HuH-7 (cell line): ENCODE data around the gene ELMO1.
A peak's percentile ranks its signal among the peaks of the same experiment; 100 is the strongest.

Experiments used
- DNase-seq: peaks from one replicate; pipeline ENCODE4 v3.0.0; 2011; ENCODE audit warnings: low spot score

Gene ELMO1

GRCh38 chr7:37467002-37467401, 18.3 kb upstream of the ELMO1 start:
- no peak for DNase-seq

- DNase-seq = no peak
These were observed 13.5 kb upstream of the ELMO1 start for GRCh38 chr7:37462138-37462537.

GRCh38 chr7:37455081-37455480, 6.4 kb upstream of the ELMO1 start:
- no peak for DNase-seq

- DNase-seq = no peak
These were observed 3.7 kb upstream of the ELMO1 start for GRCh38 chr7:37452346-37452745.

GRCh38 chr7:37450035-37450434, 1.4 kb upstream of the ELMO1 start:
- DNase-seq = no peak

- no peak for DNase-seq
These were observed 957 bp upstream of the ELMO1 start for GRCh38 chr7:37449621-37450020.

- peak; percentile 27 for DNase-seq
These were observed 541 bp downstream of the ELMO1 start for GRCh38 chr7:37448011-37448635.

GRCh38 chr7:37446371-37446770, 2.3 kb downstream of the ELMO1 start:
- DNase-seq = no peak

- DNase-seq = no peak
These were observed 2.9 kb downstream of the ELMO1 start for GRCh38 chr7:37445790-37446189.

GRCh38 chr7:37445064-37445723, 3.5 kb downstream of the ELMO1 start:
- no peak for DNase-seq

- DNase-seq = no peak
These were observed 5.0 kb downstream of the ELMO1 start for GRCh38 chr7:37443627-37444026.

- no peak for DNase-seq
These were observed 6.4 kb downstream of the ELMO1 start for GRCh38 chr7:37442268-37442667.

- DNase-seq = no peak
These were observed 6.8 kb downstream of the ELMO1 start for GRCh38 chr7:37441816-37442215.

- DNase-seq = no peak
These were observed 7.3 kb downstream of the ELMO1 start for GRCh38 chr7:37441386-37441760.

- no peak for DNase-seq
These were observed 7.8 kb downstream of the ELMO1 start for GRCh38 chr7:37440738-37441385.

- DNase-seq = no peak
These were observed 9.0 kb downstream of the ELMO1 start for GRCh38 chr7:37439653-37440026.

- DNase-seq = no peak
These were observed 9.6 kb downstream of the ELMO1 start for GRCh38 chr7:37438906-37439652.

- DNase-seq = no peak
These were observed 13.4 kb downstream of the ELMO1 start for GRCh38 chr7:37435156-37435855.

GRCh38 chr7:37434529-37434928, 14.1 kb downstream of the ELMO1 start:
- no peak for DNase-seq

GRCh38 chr7:37433166-37433565, 15.5 kb downstream of the ELMO1 start:
- DNase-seq = peak; percentile 20

GRCh38 chr7:37432281-37432920, 16.3 kb downstream of the ELMO1 start:
- no peak for DNase-seq

GRCh38 chr7:37431413-37431812, 17.3 kb downstream of the ELMO1 start:
- DNase-seq = no peak
